HepG2 (cell line): ENCODE results near the gene OGA. TPM values are rescaled to one million over a fixed set of nuclear protein-coding genes. Genes with fewer than 3 reads are reported as not detected.

Experiments
- CENPBD1 ChIP-seq: sonication (generic); formaldehyde crosslinking; IDR thresholded peaks from 2 replicates; pipeline ENCODE4 v1.8.0; 2022; ENCODE audit warnings: missing genetic modification reagents, low read depth, mild to moderate bottlenecking, borderline replicate concordance
- SMC3 ChIP-seq: IDR thresholded peaks from 2 replicates; pipeline ENCODE4 v1.6.1; 2011; ENCODE audit warnings: low read length, improper control_type of control experiment
- ZNF407 ChIP-seq: sonication (generic); formaldehyde crosslinking; IDR thresholded peaks from one replicate; pipeline ENCODE4 v1.5.1; 2020; ENCODE audit warnings: mild to moderate bottlenecking, missing genetic modification reagents; ENCODE audit errors: not compliant biosample characterization
- ZNF552 ChIP-seq: sonication (generic); formaldehyde crosslinking; IDR thresholded peaks from 2 replicates; pipeline ENCODE4 v1.9.0; 2022; ENCODE audit warnings: missing genetic modification reagents, mild to moderate bottlenecking, borderline replicate concordance
- polyA plus RNA-seq, 8 experiments: library from polyadenylated mRNA; depleted of rRNA in 3 of 8; stranded (reverse) in 7 of 8; unstranded in 1 of 8; fragments of >200 nt; fragmentation: Illumina TruSeq in 4 of 8; extraction: Trizol in 4 of 8; gene quantifications; 2 replicates each; pipeline versions ENCODE4 v1.2.1 to v1.2.3, GENCODE V29; 2011 to 2016; ENCODE audit warnings: low read depth in 4 of 8, missing spikeins in 1 of 8, mixed read lengths in 1 of 8; ENCODE audit not compliant: insufficient read depth in 1 of 8
- total RNA-seq, 5 experiments: library from RNA; depleted of rRNA; stranded (reverse); fragments of >200 nt; fragmentation: Illumina TruSeq; extraction: Trizol; gene quantifications; 2 replicates each; pipeline ENCODE4 v1.2.3, GENCODE V29; 2016; ENCODE audit warnings: low read depth in 1 of 5
- TF ChIP-seq, protein P1 (sequence below): sonication (generic); formaldehyde crosslinking; IDR thresholded peaks from 2 replicates; pipeline ENCODE4 v1.8.0; 2022; ENCODE audit warnings: low read depth, missing genetic modification reagents

The OGA gene
- total and polyA plus RNA-seq, 2 of the 13 experiments (the other 11 are each of a cell fraction or from before 2014, with no cell fraction given) = 33.2 to 39.8 TPM

GRCh38 chr10:101840741-101841453 lies 22.7 kb upstream of the OGA start (continued):
- TF ChIP-seq ZNF407 (CRISPR knock-in tag) (no peak), ZNF552 (CRISPR knock-in tag) (no peak), SMC3 (peak; percentile 51; the same call in 1 of the 2 replicates), CENPBD1 (CRISPR knock-in tag) (no peak)
- TF ChIP-seq, protein P1, sequence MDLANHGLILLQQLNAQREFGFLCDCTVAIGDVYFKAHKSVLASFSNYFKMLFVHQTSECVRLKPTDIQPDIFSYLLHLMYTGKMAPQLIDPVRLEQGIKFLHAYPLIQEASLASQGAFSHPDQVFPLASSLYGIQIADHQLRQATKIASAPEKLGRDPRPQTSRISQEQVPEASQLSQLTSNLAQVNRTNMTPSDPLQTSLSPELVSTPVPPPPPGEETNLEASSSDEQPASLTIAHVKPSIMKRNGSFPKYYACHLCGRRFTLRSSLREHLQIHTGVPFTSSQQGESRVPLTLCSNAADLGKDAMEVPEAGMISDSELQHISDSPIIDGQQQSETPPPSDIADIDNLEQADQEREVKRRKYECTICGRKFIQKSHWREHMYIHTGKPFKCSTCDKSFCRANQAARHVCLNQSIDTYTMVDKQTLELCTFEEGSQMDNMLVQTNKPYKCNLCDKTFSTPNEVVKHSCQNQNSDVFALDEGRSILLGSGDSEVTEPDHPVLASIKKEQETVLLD (CRISPR knock-in tag) = 0 out of 2 replicates have a peak, but pooled peaks have one; percentile 8
